ENCODE data around the gene GSX1. TPM values are rescaled to one million over a fixed set of nuclear protein-coding genes. Genes with fewer than 3 reads are reported as not detected.

Gene GSX1
- total and polyA plus RNA-seq, 4 donors = not detected

DNA sequence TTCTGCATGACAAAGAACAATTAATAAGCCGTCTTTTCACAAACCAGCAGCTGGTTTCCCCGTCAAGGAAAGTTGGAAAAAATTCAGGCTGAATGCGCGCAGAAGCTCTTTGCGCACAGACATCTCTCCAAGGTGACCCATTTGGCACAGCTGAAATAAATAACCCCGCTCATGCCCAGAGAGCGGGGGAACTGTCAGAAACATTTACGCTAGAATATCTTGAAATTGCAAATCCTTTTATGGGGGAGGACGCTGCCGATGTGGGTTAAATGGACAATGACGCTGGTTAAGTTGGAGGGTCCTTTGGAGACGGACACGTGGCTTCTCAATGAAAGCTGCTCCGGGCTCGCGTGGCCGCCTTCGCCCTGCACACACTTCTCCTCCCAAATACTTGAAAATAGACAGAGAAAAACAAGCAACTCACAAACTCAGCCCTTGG, 30.6 kb downstream of the GSX1 start:
- no peak overlapping the region for H3K4me3 ChIP-seq (ENCODE audit: low read depth in 1 of 3, low read length in 3 of 3)
- TF ChIP-seq HNF4A (conservative IDR thresholded peaks at IDR 0.05) = no peak
- no peak for TF ChIP-seq RAD21 (IDR thresholded peaks at IDR 0.05)
- TF ChIP-seq MAX (IDR thresholded peaks at IDR 0.05) = no peak
- TF ChIP-seq CTCF (IDR thresholded peaks at IDR 0.05; ENCODE audit: low read depth, low read length, missing input control) = no peak
- TF ChIP-seq HNF4G (IDR thresholded peaks at IDR 0.05) = no peak
- TF ChIP-seq SP1 (IDR thresholded peaks at IDR 0.05) = no peak
- TF ChIP-seq, protein P1, sequence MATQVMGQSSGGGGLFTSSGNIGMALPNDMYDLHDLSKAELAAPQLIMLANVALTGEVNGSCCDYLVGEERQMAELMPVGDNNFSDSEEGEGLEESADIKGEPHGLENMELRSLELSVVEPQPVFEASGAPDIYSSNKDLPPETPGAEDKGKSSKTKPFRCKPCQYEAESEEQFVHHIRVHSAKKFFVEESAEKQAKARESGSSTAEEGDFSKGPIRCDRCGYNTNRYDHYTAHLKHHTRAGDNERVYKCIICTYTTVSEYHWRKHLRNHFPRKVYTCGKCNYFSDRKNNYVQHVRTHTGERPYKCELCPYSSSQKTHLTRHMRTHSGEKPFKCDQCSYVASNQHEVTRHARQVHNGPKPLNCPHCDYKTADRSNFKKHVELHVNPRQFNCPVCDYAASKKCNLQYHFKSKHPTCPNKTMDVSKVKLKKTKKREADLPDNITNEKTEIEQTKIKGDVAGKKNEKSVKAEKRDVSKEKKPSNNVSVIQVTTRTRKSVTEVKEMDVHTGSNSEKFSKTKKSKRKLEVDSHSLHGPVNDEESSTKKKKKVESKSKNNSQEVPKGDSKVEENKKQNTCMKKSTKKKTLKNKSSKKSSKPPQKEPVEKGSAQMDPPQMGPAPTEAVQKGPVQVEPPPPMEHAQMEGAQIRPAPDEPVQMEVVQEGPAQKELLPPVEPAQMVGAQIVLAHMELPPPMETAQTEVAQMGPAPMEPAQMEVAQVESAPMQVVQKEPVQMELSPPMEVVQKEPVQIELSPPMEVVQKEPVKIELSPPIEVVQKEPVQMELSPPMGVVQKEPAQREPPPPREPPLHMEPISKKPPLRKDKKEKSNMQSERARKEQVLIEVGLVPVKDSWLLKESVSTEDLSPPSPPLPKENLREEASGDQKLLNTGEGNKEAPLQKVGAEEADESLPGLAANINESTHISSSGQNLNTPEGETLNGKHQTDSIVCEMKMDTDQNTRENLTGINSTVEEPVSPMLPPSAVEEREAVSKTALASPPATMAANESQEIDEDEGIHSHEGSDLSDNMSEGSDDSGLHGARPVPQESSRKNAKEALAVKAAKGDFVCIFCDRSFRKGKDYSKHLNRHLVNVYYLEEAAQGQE (IDR thresholded peaks at IDR 0.05) = no peak
- no peak for TF ChIP-seq FOXA2 (IDR thresholded peaks at IDR 0.05)
- TF ChIP-seq RXRA (IDR thresholded peaks at IDR 0.05) = no peak
- no peak for TF ChIP-seq NR2F2 (IDR thresholded peaks at IDR 0.05)
- no peak for TF ChIP-seq JUND (IDR thresholded peaks at IDR 0.05)
- TF ChIP-seq EGR1 (IDR thresholded peaks at IDR 0.05; ENCODE audit: low read depth in 2 of 2) = no peak
- no peak for TF ChIP-seq FOXA1 (IDR thresholded peaks at IDR 0.05)
- TF ChIP-seq GABPA (IDR thresholded peaks at IDR 0.05 in 1 of 2, conservative IDR thresholded peaks at IDR 0.05 in 1 of 2) = no peak
- TF ChIP-seq YY1 (IDR thresholded peaks at IDR 0.05) = no peak
- TF ChIP-seq TAF1 (conservative IDR thresholded peaks at IDR 0.05) = no peak
- TF ChIP-seq ZBTB33 (IDR thresholded peaks at IDR 0.05) = no peak
- H3K27me3 ChIP-seq (ENCODE audit: control insufficient read depth in 4 of 4, insufficient read depth in 4 of 4, low read length in 3 of 4) = peaks cover 4 to 26% (median 18%) of the 10 kb centered on the region in 4 donors
- H3K27ac ChIP-seq (ENCODE audit: low read depth in 1 of 2, low read length in 2 of 2) = no peak overlapping the region
- no peaks in the 10 kb centered on the region for H3K36me3 ChIP-seq (ENCODE audit: control insufficient read depth in 4 of 4, insufficient read depth in 3 of 4, low read depth in 1 of 4, low read length in 3 of 4)
- H3K9ac ChIP-seq (ENCODE audit: low read depth in 1 of 2, low read length in 2 of 2) = no peak overlapping the region
- 4% methylated on average over 18 of the region's 18 CpGs for WGBS
- H3K9me3 ChIP-seq (ENCODE audit: control insufficient read depth in 4 of 4, low read length in 3 of 4) = no peaks in the 10 kb centered on the region
- DNase-seq (ENCODE audit: low spot score) = no peak
- peaks cover 0 to 6% (median 3%) of the 10 kb centered on the region in 4 donors for H3K4me1 ChIP-seq (ENCODE audit: control insufficient read depth in 4 of 4, insufficient read depth in 4 of 4, low read length in 3 of 4)

DNA sequence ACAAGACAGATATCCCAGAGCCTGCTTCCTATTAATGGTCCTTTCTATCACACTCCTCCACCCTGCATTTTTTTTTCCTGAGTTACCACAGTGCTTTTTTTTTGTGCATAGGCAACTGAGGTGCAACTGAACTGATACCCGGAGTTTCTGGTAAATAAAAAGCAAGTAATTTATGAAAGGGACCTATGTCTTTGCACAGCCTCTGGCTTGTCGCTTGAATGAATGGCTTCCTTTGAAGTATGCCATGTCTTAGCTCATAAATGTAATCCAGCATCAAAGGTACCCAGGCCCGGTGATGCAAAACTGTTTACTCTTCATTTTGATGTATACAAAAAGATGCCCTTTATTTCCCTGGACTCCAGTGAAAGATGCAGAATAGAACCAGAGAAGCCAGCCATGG, 31.8 kb downstream of the GSX1 start:
- Histone ChIP-seq H3K36me3 (ENCODE audit: control insufficient read depth in 4 of 4, insufficient read depth in 3 of 4, low read depth in 1 of 4, low read length in 3 of 4) (no peaks in the 10 kb centered on the region), H3K27me3 (ENCODE audit: control insufficient read depth in 4 of 4, insufficient read depth in 4 of 4, low read length in 3 of 4) (peaks cover 4 to 21% (median 16%) of the 10 kb centered on the region in 4 donors), H3K4me3 (ENCODE audit: low read depth in 1 of 3, low read length in 3 of 3) (no peak overlapping the region), H3K9me3 (ENCODE audit: control insufficient read depth in 4 of 4, low read length in 3 of 4) (no peaks in the 10 kb centered on the region), H3K4me1 (ENCODE audit: control insufficient read depth in 4 of 4, insufficient read depth in 4 of 4, low read length in 3 of 4) (peaks cover 0 to 6% (median 3%) of the 10 kb centered on the region in 4 donors), H3K27ac (ENCODE audit: low read depth in 1 of 2, low read length in 2 of 2) (no peak overlapping the region), H3K9ac (ENCODE audit: low read depth in 1 of 2, low read length in 2 of 2) (no peak overlapping the region)
- WGBS = 12% methylated on average over 3 of the region's 3 CpGs
- no peak for DNase-seq (ENCODE audit: low spot score)
- TF ChIP-seq SP1 (IDR thresholded peaks at IDR 0.05) (no peak), TAF1 (conservative IDR thresholded peaks at IDR 0.05) (no peak), JUND (IDR thresholded peaks at IDR 0.05) (no peak), FOXA1 (IDR thresholded peaks at IDR 0.05) (no peak), FOXA2 (IDR thresholded peaks at IDR 0.05) (no peak), MAX (IDR thresholded peaks at IDR 0.05) (no peak), GABPA (IDR thresholded peaks at IDR 0.05 in 1 of 2, conservative IDR thresholded peaks at IDR 0.05 in 1 of 2) (no peak), HNF4A (conservative IDR thresholded peaks at IDR 0.05) (no peak), HNF4G (IDR thresholded peaks at IDR 0.05) (no peak), YY1 (IDR thresholded peaks at IDR 0.05) (no peak)
- TF ChIP-seq, protein P1 (IDR thresholded peaks at IDR 0.05) = no peak
- TF ChIP-seq, protein P2, sequence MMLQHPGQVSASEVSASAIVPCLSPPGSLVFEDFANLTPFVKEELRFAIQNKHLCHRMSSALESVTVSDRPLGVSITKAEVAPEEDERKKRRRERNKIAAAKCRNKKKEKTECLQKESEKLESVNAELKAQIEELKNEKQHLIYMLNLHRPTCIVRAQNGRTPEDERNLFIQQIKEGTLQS (IDR thresholded peaks at IDR 0.05) = no peak

Measured in liver (tissue), 9 donors.